Esophagus (tissue), 2 donors: ENCODE results near the gene TUBB4A. TPM values are rescaled to one million over a fixed set of nuclear protein-coding genes. Genes with fewer than 3 reads are reported as not detected.

Experiments
- H3K27ac ChIP-seq, 2 donors: one replicate each; pipeline ENCODE4 v1.5.1; 2013; ENCODE audit warnings: low read depth in 2 of 2, mild to moderate bottlenecking in 2 of 2, inconsistent platforms in 1 of 2, low read length in 1 of 2, moderate library complexity in 1 of 2
- H3K27me3 ChIP-seq, 2 donors: one replicate each; pipeline ENCODE4 v1.6.1; 2013; ENCODE audit warnings: low read length in 2 of 2, control low read depth in 1 of 2, mild to moderate bottlenecking in 1 of 2; ENCODE audit not compliant: insufficient read depth in 2 of 2, control insufficient read depth in 1 of 2
- H3K36me3 ChIP-seq, 2 donors: one replicate each; pipeline ENCODE4 v1.6.1; 2013; ENCODE audit warnings: low read length in 1 of 2; ENCODE audit not compliant: control insufficient read depth in 2 of 2, insufficient read depth in 2 of 2
- H3K4me1 ChIP-seq, 2 donors: one replicate each; pipeline ENCODE4 v1.6.1; 2013; ENCODE audit warnings: low read length in 1 of 2; ENCODE audit not compliant: control insufficient read depth in 2 of 2, insufficient read depth in 2 of 2
- H3K4me3 ChIP-seq, 2 donors: one replicate each; pipeline ENCODE4 v1.5.1; 2013; ENCODE audit warnings: low read length in 2 of 2, mild to moderate bottlenecking in 2 of 2, low read depth in 1 of 2, moderate library complexity in 1 of 2
- H3K9me3 ChIP-seq, 2 donors: one replicate each; pipeline ENCODE4 v1.6.1; 2013; ENCODE audit warnings: mild to moderate bottlenecking in 2 of 2, low read depth in 1 of 2, low read length in 1 of 2, moderate library complexity in 1 of 2; ENCODE audit not compliant: control insufficient read depth in 2 of 2, insufficient read depth in 1 of 2
- WGBS, 2 donors: extraction: QIAGEN DNeasy Blood & Tissue Kit; methylation state at CpG; one replicate each; pipeline ENCODE4 v1.1.7; 2013; 5-methylcytosine and 5-hydroxymethylcytosine counted together
- polyA plus RNA-seq, 2 donors: library from polyadenylated mRNA; stranded (reverse); fragments of 200-250 nt; gene quantifications; one replicate each; pipeline ENCODE4 v1.2.3, GENCODE V29; 2013
- donor health status: healthy with polysubstance abuse.
- donor health status: Bipolar disorder and iron deficiency.

The TUBB4A gene
- polyA plus RNA-seq, 2 donors = 0.06 to 0.16 TPM

- no peak overlapping the region for H3K27ac ChIP-seq
- no peak overlapping the region for H3K4me3 ChIP-seq
- H3K27me3 ChIP-seq = peaks cover 0 to 4% of the 10 kb centered on the region in 2 donors
- H3K4me1 ChIP-seq = peaks cover 3 to 9% of the 10 kb centered on the region in 2 donors
- WGBS, 2 donors = 22 to 23% methylated on average over 11 of the region's 11 CpGs
- H3K9me3 ChIP-seq = no peaks in the 10 kb centered on the region
- H3K36me3 ChIP-seq = no peaks in the 10 kb centered on the region
These were observed 31.8 kb upstream of the TUBB4A start for GRCh38 chr19:6533746-6534418.

- peaks cover 0 to 4% of the 10 kb centered on the region in 2 donors for H3K27me3 ChIP-seq
- H3K27ac ChIP-seq = no peak overlapping the region
- peaks cover 3 to 9% of the 10 kb centered on the region in 2 donors for H3K4me1 ChIP-seq
- no peaks in the 10 kb centered on the region for H3K36me3 ChIP-seq
- WGBS, 2 donors = 65 to 71% methylated on average over 2 to 3 of the region's 3 CpGs
- peak overlapping the region in 1 of 2 donors; percentile 8 for H3K4me3 ChIP-seq
- H3K9me3 ChIP-seq = no peaks in the 10 kb centered on the region
These were observed 30.9 kb upstream of the TUBB4A start for GRCh38 chr19:6533000-6533328.

- Histone ChIP-seq H3K27ac (no peak overlapping the region), H3K36me3 (no peaks in the 10 kb centered on the region), H3K9me3 (no peaks in the 10 kb centered on the region), H3K27me3 (peaks cover 0 to 4% of the 10 kb centered on the region in 2 donors), H3K4me1 (peaks cover 3 to 9% of the 10 kb centered on the region in 2 donors), H3K4me3 (peak overlapping the region; percentile 60 to 62)
- 37 to 40% methylated on average over 31 of the region's 31 CpGs for WGBS, 2 donors
These were observed 30.3 kb upstream of the TUBB4A start for GRCh38 chr19:6532244-6532999.

GRCh38 chr19:6531956-6532243, 29.8 kb upstream of the TUBB4A start:
- WGBS, 2 donors = 44 to 50% methylated on average over 5 of the region's 5 CpGs
- peaks cover 0 to 4% of the 10 kb centered on the region in 2 donors for H3K27me3 ChIP-seq
- peaks cover 3 to 9% of the 10 kb centered on the region in 2 donors for H3K4me1 ChIP-seq
- H3K27ac ChIP-seq = no peak overlapping the region
- H3K36me3 ChIP-seq = no peaks in the 10 kb centered on the region
- H3K4me3 ChIP-seq = peak overlapping the region; percentile 60 to 62
- H3K9me3 ChIP-seq = no peaks in the 10 kb centered on the region

- 9 to 16% methylated on average over 54 to 57 of the region's 57 CpGs for WGBS, 2 donors
- no peak overlapping the region for H3K27ac ChIP-seq
These were observed 29.2 kb upstream of the TUBB4A start for GRCh38 chr19:6531163-6531955.

GRCh38 chr19:6530386-6531162, 28.5 kb upstream of the TUBB4A start, which contains the start of gene TNFSF9:
TSS of gene TNFSF9 (plus strand) at chr19:6531026. CDS start at chr19:6531037, 11 bp downstream.
- H3K27me3 ChIP-seq = peaks cover 0 to 4% of the 10 kb centered on the region in 2 donors
- 1% methylated on average over 40 to 44 of the region's 44 CpGs for WGBS, 2 donors
- H3K36me3 ChIP-seq = no peaks in the 10 kb centered on the region
- no peaks in the 10 kb centered on the region for H3K9me3 ChIP-seq
- H3K4me1 ChIP-seq = peaks cover 3 to 9% of the 10 kb centered on the region in 2 donors
- H3K27ac ChIP-seq = peak within 1 kb of the TSS; percentile 34 to 47
- H3K4me3 ChIP-seq = peak within 1 kb of the TSS; percentile 60 to 62

More at GRCh38 chr19:6531163-6531955, 29.2 kb upstream of the TUBB4A start:
- peaks cover 0 to 4% of the 10 kb centered on the region in 2 donors for H3K27me3 ChIP-seq
- no peaks in the 10 kb centered on the region for H3K9me3 ChIP-seq
- peaks cover 3 to 9% of the 10 kb centered on the region in 2 donors for H3K4me1 ChIP-seq
- H3K36me3 ChIP-seq = no peaks in the 10 kb centered on the region
- H3K4me3 ChIP-seq = peak overlapping the region; percentile 60 to 62

- H3K4me3 ChIP-seq = peak overlapping the region in 1 of 2 donors; percentile 62
- peaks cover 3 to 9% of the 10 kb centered on the region in 2 donors for H3K4me1 ChIP-seq
- no peaks in the 10 kb centered on the region for H3K9me3 ChIP-seq
- no peak overlapping the region for H3K27ac ChIP-seq
- WGBS, 2 donors = 70 to 71% methylated on average over 2 of the region's 2 CpGs
- H3K27me3 ChIP-seq = peaks cover 0 to 4% of the 10 kb centered on the region in 2 donors
- H3K36me3 ChIP-seq = no peaks in the 10 kb centered on the region
These were observed 27.9 kb upstream of the TUBB4A start for GRCh38 chr19:6529937-6530385.

- 44 to 55% methylated on average over 2 of the region's 2 CpGs for WGBS, 2 donors
- H3K4me1 ChIP-seq = peaks cover 3 to 9% of the 10 kb centered on the region in 2 donors
These were observed 27.2 kb upstream of the TUBB4A start for GRCh38 chr19:6529351-6529750.

More at GRCh38 chr19:6529351-6529750, 27.2 kb upstream of the TUBB4A start:
- Histone ChIP-seq H3K36me3 (no peaks in the 10 kb centered on the region), H3K9me3 (no peaks in the 10 kb centered on the region), H3K27me3 (peaks cover 0 to 4% of the 10 kb centered on the region in 2 donors), H3K4me3 (no peak overlapping the region), H3K27ac (no peak overlapping the region)
